Fibroblast of the aortic adventitia (primary cell): ENCODE measurements around the gene CTIF. TPM values are rescaled to one million over a fixed set of nuclear protein-coding genes. Genes with fewer than 3 reads are reported as not detected.
"Not testable (repeated sequence)": the region's sequence is repeated elsewhere in the genome, so short reads cannot be mapped to it uniquely, and the experiment has no call there.

Experiments
- DNase-seq: peaks from one replicate; pipeline ENCODE4 v3.0.0-alpha.2; 2010; ENCODE audit warnings: low read depth
- H3K4me3 ChIP-seq: 2 replicates; pipeline ENCODE4 v1.5.1; 2011; ENCODE audit warnings: low read depth, mild to moderate bottlenecking, control low read depth, low read length, moderate library complexity
- total RNA-seq: library from RNA; depleted of rRNA; stranded (reverse); fragments of >200 nt; gene quantifications from 2 replicates; pipeline ENCODE4 v1.2.3, GENCODE V29; 2012; ENCODE audit warnings: low replicate concordance
- TF ChIP-seq, protein P1 (sequence below): IDR thresholded peaks from 2 replicates; pipeline ENCODE4 v1.5.1; 2011; ENCODE audit warnings: mild to moderate bottlenecking, low read length, control low read depth, inconsistent platforms; ENCODE audit not compliant: insufficient read depth

Gene CTIF
- total RNA-seq, 1 donor: 29.0 TPM

DNA sequence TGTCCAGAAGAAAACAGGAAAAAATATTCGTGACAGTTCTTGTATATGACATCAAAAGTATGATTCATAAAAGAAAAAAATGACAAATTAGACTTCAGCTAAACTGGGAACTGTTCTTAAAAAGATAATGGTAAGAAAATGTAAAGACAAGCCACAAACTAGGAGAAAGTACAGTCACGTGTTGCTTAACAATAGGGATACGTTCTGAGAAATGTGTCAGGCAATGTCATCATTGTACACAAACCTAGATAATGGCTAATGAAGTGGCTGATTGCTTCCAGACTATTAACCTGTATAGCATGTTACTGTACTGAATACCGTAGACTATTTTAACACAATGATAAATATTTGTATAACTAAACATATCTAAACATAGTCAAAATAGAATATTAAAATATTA lies 35.9 kb upstream of the CTIF start:
- no peak for DNase-seq
- TF ChIP-seq, protein P1, sequence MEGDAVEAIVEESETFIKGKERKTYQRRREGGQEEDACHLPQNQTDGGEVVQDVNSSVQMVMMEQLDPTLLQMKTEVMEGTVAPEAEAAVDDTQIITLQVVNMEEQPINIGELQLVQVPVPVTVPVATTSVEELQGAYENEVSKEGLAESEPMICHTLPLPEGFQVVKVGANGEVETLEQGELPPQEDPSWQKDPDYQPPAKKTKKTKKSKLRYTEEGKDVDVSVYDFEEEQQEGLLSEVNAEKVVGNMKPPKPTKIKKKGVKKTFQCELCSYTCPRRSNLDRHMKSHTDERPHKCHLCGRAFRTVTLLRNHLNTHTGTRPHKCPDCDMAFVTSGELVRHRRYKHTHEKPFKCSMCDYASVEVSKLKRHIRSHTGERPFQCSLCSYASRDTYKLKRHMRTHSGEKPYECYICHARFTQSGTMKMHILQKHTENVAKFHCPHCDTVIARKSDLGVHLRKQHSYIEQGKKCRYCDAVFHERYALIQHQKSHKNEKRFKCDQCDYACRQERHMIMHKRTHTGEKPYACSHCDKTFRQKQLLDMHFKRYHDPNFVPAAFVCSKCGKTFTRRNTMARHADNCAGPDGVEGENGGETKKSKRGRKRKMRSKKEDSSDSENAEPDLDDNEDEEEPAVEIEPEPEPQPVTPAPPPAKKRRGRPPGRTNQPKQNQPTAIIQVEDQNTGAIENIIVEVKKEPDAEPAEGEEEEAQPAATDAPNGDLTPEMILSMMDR: no peak
- H3K4me3 ChIP-seq: no peak overlapping the region

DNA sequence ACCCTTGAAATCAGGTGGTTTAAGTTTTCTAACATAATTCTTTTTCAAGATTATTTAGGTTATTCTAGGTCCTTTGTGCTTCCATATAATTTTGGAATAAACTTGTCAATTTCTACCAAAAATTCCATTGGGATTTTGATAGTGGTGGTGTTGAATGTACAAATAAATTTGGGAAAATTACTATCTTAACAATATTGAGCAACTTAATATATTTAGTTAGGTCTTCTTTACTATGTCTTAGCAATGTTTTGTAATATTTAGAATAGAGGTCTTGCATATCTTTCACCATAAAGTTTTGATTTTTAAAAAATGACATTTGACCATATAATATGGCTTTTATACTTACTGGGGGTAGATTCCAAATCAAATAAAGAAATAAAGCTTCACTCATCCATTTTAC lies 34.0 kb upstream of the CTIF start:
- no peak for DNase-seq
- TF ChIP-seq, protein P1: no peak
- H3K4me3 ChIP-seq: no peak overlapping the region

DNA sequence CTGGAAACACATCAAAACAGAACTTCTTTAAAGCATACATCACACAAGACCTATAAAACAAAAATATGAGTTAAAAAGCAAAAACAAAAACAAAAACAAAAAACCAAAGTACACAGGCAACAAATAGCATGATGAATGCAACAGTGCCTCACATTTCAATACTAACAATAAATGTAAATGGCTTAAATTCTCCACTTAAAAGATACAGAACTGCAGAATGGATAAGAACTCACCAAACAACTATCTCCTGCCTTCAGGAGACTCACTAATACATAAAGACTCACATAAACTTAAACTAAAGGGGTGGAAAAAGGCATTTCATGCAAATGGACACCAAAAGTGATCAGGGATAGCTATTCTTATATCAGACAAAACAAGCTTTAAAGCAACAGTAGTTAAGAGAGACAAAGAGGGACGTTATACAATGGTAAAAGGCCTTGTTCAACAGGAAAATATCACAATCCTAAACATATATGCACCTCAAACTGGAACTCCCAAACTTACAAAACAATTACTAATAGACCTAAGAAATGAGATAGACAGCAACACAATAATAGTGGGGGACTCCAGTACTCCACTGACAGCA lies 31.8 kb upstream of the CTIF start:
- not testable (repeated sequence) for DNase-seq, H3K4me3 ChIP-seq

DNA sequence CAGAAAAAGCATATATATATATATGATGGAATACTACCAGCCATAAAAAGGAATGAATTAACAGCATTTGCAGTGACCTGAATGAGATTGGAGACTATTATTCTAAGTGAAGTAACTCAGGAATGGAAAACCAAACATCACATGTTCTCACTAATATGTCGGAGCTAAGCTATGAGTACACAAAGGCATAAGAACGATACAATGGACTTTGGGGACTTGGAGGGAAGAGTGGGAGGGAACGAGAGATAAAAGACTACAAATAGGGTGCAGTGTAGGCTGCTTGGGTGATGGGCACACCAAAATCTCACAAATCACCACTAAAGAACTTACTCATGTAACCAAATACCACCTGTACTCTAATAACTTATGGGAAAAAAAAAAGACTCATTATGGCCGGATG lies 26.3 kb upstream of the CTIF start:
- not testable (repeated sequence) for H3K4me3 ChIP-seq, DNase-seq

DNA sequence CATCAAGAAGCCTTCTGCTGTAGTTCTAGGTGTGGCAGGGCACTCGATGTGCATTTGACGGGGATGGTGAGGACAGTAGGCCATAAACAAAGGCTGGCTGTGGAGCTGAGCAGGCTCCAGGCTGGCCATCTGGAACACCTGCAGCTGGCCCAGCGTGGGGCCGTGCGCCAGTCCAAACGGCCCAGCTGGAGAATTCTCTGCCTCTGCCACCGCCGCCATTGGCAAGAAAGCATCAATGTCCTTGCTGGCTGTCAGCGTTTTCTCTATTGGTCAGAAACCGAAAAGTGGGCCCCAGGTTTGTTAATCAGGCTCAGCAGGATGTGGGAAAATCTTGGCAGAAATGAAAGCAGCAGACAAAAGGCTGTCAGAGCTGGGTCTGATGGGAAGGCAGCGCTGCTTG lies 24.0 kb upstream of the CTIF start:
- DNase-seq: no peak
- TF ChIP-seq, protein P1: no peak
- H3K4me3 ChIP-seq: no peak overlapping the region

DNA sequence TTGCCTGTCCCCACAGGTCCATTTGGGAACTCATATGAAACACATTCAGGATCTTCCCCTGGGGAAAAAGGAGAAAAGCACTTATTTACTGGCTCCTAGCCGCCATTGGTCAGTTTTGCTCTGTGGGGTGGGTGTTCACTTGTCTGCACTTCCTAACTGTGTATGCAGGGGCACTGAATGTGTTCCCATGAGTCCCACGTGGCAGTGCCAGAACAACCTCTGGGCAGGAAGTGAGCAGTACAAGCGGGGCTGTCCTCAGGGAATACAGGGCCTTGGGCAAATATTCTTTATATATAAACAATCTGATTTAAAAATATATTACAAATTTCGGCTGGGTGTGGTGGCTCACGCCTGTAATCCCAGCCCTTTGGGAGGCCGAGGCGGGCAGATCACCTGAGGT lies 21.8 kb upstream of the CTIF start:
- no peak for DNase-seq
- H3K4me3 ChIP-seq: no peak overlapping the region
- TF ChIP-seq, protein P1: no peak

DNA sequence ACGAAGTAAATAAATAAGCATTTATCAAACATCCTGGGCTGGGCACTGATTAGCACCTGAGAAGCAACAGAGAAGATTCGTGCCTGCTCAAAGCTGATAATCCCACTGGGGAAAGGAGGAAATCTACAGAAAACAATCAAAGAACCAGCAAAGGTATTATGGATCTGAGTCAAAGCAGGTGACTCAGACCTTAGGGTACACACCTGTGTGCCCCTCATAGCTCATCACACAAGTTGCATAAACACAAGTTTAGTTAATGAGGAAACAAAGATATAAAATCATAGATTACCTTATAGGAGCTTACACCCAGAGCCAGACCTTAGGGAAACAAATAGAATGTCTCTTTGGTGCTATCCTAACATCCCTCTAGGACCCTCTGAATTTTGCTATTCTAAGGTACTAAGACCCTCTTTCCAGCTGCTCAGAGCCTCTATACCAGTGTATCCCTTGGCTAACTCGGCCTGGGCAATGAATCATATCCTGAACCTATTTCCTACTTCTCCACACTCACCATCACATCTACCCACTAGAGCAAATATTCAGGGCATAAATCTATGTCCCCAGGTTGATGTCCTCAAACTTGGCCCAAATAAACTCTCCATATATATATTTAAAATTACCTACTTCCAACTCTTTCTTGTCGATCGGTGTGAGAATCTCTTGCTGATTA lies 19.3 kb upstream of the CTIF start:
- DNase-seq: no peak
- TF ChIP-seq, protein P1: no peak
- H3K4me3 ChIP-seq: no peak overlapping the region

DNA sequence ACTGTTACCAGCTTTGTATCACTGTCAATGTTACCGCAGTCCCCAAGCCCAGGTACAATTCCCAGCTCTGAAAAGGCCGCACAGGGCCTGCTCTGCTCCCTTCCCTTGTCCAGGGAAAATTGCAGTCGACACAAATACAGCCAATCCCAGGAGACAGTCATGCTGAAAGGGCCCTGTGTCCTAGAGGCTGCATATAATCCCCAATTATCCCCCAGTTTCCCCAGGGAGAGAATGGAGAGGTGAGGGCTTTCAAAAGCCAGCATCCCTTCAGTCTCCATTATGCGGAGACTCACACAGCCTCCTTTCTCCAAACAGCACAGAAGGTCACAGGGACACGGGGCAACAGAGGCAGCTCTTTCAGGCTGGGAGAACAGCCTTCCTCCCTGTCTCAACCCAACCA lies 17.1 kb upstream of the CTIF start:
- no peak for DNase-seq

More for the DNA sequence above, 17.1 kb upstream of the CTIF start:
- H3K4me3 ChIP-seq: no peak overlapping the region
- TF ChIP-seq, protein P1: no peak
